B cell (primary cell): Measurements from ENCODE around the gene DUSP11. TPM values are rescaled to one million over a fixed set of nuclear protein-coding genes. Genes with fewer than 3 reads are reported as not detected.
A peak's percentile ranks its signal among the peaks of the same experiment; 100 is the strongest.

ENCODE experiments used
- ATAC-seq: fragments of 200-7000 bp; cut with Tn5 transposase; one replicate; pipeline ENCODE4 v1.10.0; 2021; ENCODE audit warnings: low read depth, mild to moderate bottlenecking, moderate number of reproducible peaks, moderate library complexity
- CTCF ChIA-PET: fragments of 350-600 bp; sonication (Branson Sonifier 250); formaldehyde crosslinking; loops from one replicate; lab custom pipeline; 2021; ENCODE audit warnings: antibody characterized with exemption, inconsistent platforms; lab: Charles Lee
- POLR2A ChIA-PET: fragments of 350-600 bp; sonication (Branson Sonifier 250); formaldehyde crosslinking; loops from one replicate; lab custom pipeline; 2021; ENCODE audit warnings: antibody characterized with exemption; lab: Charles Lee
- DNase-seq: peaks from one replicate; pipeline ENCODE4 v3.0.0; 2013
- H2AFZ ChIP-seq: 2 replicates; pipeline ENCODE4 v1.6.1; 2012; ENCODE audit warnings: mild to moderate bottlenecking, low read depth, low read length; ENCODE audit not compliant: insufficient read depth, poor library complexity, severe bottlenecking
- H3K27ac ChIP-seq, 2 donors: 1 replicate in 1 of 2; 2 replicates in 1 of 2; pipeline ENCODE4 v1.5.1; 2012 to 2013; ENCODE audit warnings: low read length in 2 of 2, mild to moderate bottlenecking in 2 of 2, moderate library complexity in 1 of 2
- H3K27me3 ChIP-seq, 4 experiments: fragments of 200-600 bp in 1 of 4; sonication (generic) in 1 of 4; replicated peaks in 1 of 4; 1 replicate in 2 of 4; 2 replicates in 2 of 4; pipeline versions ENCODE4 v1.6.1 to v1.7.0; 2013 to 2016; ENCODE audit warnings: low read length in 3 of 4, mild to moderate bottlenecking in 2 of 4, mixed read lengths in 1 of 4, moderate library complexity in 1 of 4; ENCODE audit not compliant: insufficient read depth in 4 of 4, control insufficient read depth in 3 of 4; ENCODE audit errors: control extremely low read depth in 1 of 4
- H3K36me3 ChIP-seq, 2 experiments: replicated peaks in 1 of 2; 1 replicate in 1 of 2; 2 replicates in 1 of 2; pipeline versions ENCODE4 v1.6.1 to v1.7.1; 2013; ENCODE audit warnings: low read length in 1 of 2; ENCODE audit not compliant: insufficient read depth in 2 of 2, control insufficient read depth in 1 of 2; ENCODE audit errors: control extremely low read depth in 1 of 2, extremely low read depth in 1 of 2
- H3K4me1 ChIP-seq, 2 donors: fragments of 200-600 bp in 1 of 2; sonication (generic) in 1 of 2; 1 replicate in 1 of 2; 2 replicates in 1 of 2; pipeline versions ENCODE4 v1.5.1 to v1.6.1; 2013 to 2017; ENCODE audit warnings: low read length in 2 of 2; ENCODE audit not compliant: control insufficient read depth in 2 of 2, insufficient read depth in 2 of 2
- H3K4me2 ChIP-seq: replicated peaks from 2 replicates; pipeline ENCODE3; 2012; ENCODE audit warnings: mild to moderate bottlenecking, low read depth, low read length; ENCODE audit not compliant: poor library complexity, severe bottlenecking
- H3K4me3 ChIP-seq, 5 experiments: fragments of 200-600 bp in 1 of 5; sonication (generic) in 1 of 5; 1 replicate in 3 of 5; 2 replicates in 2 of 5; pipeline versions ENCODE4 v1.5.1 to v1.7.0; 2011 to 2016; ENCODE audit warnings: low read length in 4 of 5, mild to moderate bottlenecking in 4 of 5, low read depth in 2 of 5, control low read depth in 1 of 5, moderate library complexity in 1 of 5; ENCODE audit not compliant: insufficient read depth in 1 of 5; ENCODE audit errors: control extremely low read depth in 1 of 5, extremely low read depth in 1 of 5
- H3K79me2 ChIP-seq: fragments of 200-600 bp; sonication (generic); one replicate; pipeline ENCODE4 v1.6.0; 2016; ENCODE audit warnings: low read length; ENCODE audit not compliant: control insufficient read depth, insufficient read depth
- H3K9ac ChIP-seq: fragments of 200-600 bp; sonication (generic); 2 replicates; pipeline ENCODE4 v1.6.1; 2017; ENCODE audit warnings: mild to moderate bottlenecking, low read length, moderate library complexity
- H3K9me3 ChIP-seq, 3 donors: one replicate each; pipeline versions ENCODE4 v1.6.1 to v1.7.1; 2013; ENCODE audit warnings: low read length in 2 of 3; ENCODE audit not compliant: control insufficient read depth in 2 of 3, insufficient read depth in 1 of 3; ENCODE audit errors: control extremely low read depth in 1 of 3
- H4K20me1 ChIP-seq: 2 replicates; pipeline ENCODE4 v1.6.0; 2012; ENCODE audit warnings: mild to moderate bottlenecking, low read length; ENCODE audit not compliant: insufficient read depth, control insufficient read depth, poor library complexity, severe bottlenecking
- H3K27ac Mint-ChIP-seq: one replicate; pipeline ENCODE4 v1.8.0; 2021; ENCODE audit warnings: mixed read lengths
- H3K27me3 Mint-ChIP-seq: one replicate; pipeline ENCODE4 v1.8.0; 2021; ENCODE audit warnings: mixed read lengths
- H3K4me1 Mint-ChIP-seq: one replicate; pipeline ENCODE4 v1.8.0; 2021; ENCODE audit warnings: mixed read lengths
- H3K4me3 Mint-ChIP-seq: one replicate; pipeline ENCODE4 v1.8.0; 2021; ENCODE audit warnings: mixed read lengths
- H3K9me3 Mint-ChIP-seq: one replicate; pipeline ENCODE4 v1.8.0; 2022; ENCODE audit warnings: mixed read lengths; ENCODE audit not compliant: insufficient read depth
- EZH2 ChIP-seq: IDR thresholded peaks from 2 replicates; pipeline ENCODE4 v1.6.1; 2012; ENCODE audit warnings: borderline replicate concordance, low read depth, mild to moderate bottlenecking, moderate library complexity, low read length; ENCODE audit not compliant: insufficient read depth, poor library complexity, severe bottlenecking
- WGBS: methylation state at CpG from one replicate; pipeline ENCODE4 v1.1.5; 2013; ENCODE audit warnings: missing lambda C conversion rate; ENCODE audit not compliant: insufficient coverage; 5-methylcytosine and 5-hydroxymethylcytosine counted together
- intact Hi-C: fragments of 100-400 bp; cut with micrococcal nuclease; formaldehyde crosslinking; loops from one replicate; pipeline ENCODE4 v1.10.0; 2022
- polyA plus RNA-seq: library from polyadenylated mRNA; depleted of rRNA; stranded (reverse); fragments of >200 nt; gene quantifications from 2 replicates; pipeline ENCODE4 v1.2.3, GENCODE V29; 2012
- total RNA-seq, 2 donors: library from RNA; stranded (reverse); fragments of 120-200 nt in 1 of 2; gene quantifications; 1 replicate in 1 of 2; 2 replicates in 1 of 2; pipeline versions ENCODE4 v1.2.3 to v1.2.4, GENCODE V29; 2013 to 2022
- TF ChIP-seq, protein P1 (sequence below): fragments of 200-600 bp; IDR thresholded peaks from one replicate; pipeline ENCODE4 v1.8.0; 2022; ENCODE audit warnings: antibody characterized with exemption, mild to moderate bottlenecking

The DUSP11 gene
- total and polyA plus RNA-seq, 2 donors (not counting 1 experiment from before 2014, with no cell fraction given), result 16.0 to 42.2 TPM

DNA sequence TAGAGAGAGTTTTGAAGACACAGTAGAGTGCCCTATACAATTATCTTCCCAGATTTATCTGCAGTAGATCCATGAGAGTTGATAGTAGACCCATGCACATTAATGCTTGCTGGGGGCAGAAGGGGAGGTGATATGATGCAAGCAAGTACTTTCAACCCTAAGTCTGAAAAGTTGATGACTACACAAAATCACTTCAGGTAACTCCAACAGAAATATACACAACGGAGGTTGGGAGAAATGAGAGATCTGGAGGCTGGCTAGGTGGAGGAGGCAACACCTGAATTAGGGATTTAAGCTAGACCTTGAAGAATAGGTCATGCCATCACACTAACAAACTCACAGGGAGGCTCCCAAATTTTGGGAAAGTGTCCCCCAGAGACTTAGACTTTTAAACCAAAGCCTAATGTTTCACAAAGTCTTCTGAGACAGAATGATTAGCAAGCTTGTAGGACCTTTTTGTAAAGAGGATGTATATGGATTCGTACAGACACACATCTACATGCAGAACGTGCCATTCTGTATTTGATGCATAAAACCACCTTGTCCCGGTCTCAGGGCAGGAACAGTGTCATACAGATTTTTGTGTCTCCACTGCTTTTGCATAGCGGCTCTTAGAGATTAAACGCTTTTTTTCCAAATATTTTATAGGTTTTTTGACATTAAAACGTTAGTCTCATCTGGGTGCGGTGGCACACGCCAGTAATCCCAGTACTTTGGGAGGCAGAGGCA, 47.9 kb upstream of the DUSP11 start:
- no peak for DNase-seq
- H3K27ac ChIP-seq, result peak overlapping the region in 1 of 2 donors; percentile 91
- no peaks in the 10 kb centered on the region for H3K27me3 ChIP-seq
- H3K27me3 Mint-ChIP-seq, result no peaks in the 10 kb centered on the region
- peaks cover 5% of the 10 kb centered on the region for H3K9me3 Mint-ChIP-seq
- peaks cover 40% of the 10 kb centered on the region for H3K4me1 Mint-ChIP-seq
- H2AFZ ChIP-seq, result peak overlapping the region; percentile 92
- H3K4me3 ChIP-seq, result peak overlapping the region; percentile 69 to 92 (median 78)
- intact Hi-C loops, result loop anchor here (1.0 kb wide), 6 partner anchors 48 to 564 kb away; partner anchors contain the start of genes DGUOK, DUSP11 and TPRKB
- H4K20me1 ChIP-seq, result no peaks in the 10 kb centered on the region
- ChIA-PET CTCF (interaction anchor here (0.7 to 9.1 kb wide), 24 partner anchors 14 to 761 kb away, joined by 3 to 191 read pairs (median 4); partner anchors contain the start of genes BOLA3, DUSP11, INO80B and MOB1A), POLR2A (interaction anchor here (0.5 to 1.1 kb wide), 4 partner anchors 143 to 690 kb away, joined by 3 to 8 read pairs (median 5); no protein-coding TSS in a partner anchor)
- peaks cover 19% of the 10 kb centered on the region in 2 donors for H3K4me1 ChIP-seq
- peak overlapping the region; percentile 70 for H3K4me2 ChIP-seq
- TF ChIP-seq, protein P1, sequence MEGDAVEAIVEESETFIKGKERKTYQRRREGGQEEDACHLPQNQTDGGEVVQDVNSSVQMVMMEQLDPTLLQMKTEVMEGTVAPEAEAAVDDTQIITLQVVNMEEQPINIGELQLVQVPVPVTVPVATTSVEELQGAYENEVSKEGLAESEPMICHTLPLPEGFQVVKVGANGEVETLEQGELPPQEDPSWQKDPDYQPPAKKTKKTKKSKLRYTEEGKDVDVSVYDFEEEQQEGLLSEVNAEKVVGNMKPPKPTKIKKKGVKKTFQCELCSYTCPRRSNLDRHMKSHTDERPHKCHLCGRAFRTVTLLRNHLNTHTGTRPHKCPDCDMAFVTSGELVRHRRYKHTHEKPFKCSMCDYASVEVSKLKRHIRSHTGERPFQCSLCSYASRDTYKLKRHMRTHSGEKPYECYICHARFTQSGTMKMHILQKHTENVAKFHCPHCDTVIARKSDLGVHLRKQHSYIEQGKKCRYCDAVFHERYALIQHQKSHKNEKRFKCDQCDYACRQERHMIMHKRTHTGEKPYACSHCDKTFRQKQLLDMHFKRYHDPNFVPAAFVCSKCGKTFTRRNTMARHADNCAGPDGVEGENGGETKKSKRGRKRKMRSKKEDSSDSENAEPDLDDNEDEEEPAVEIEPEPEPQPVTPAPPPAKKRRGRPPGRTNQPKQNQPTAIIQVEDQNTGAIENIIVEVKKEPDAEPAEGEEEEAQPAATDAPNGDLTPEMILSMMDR, result no peak
- no peak for TF ChIP-seq EZH2
- H3K9me3 ChIP-seq, result no peaks in the 10 kb centered on the region
- peaks cover 20% of the 10 kb centered on the region for H3K79me2 ChIP-seq
- peak overlapping the region; percentile 89 for H3K9ac ChIP-seq
- H3K4me3 Mint-ChIP-seq, result peak overlapping the region; percentile 95
- WGBS, result 77% methylated on average over 5 of the region's 9 CpGs
- peaks cover 3 to 6% of the 10 kb centered on the region in 2 experiments for H3K36me3 ChIP-seq
- peak overlapping the region; percentile 80 for H3K27ac Mint-ChIP-seq
- no peak for ATAC-seq

DNA sequence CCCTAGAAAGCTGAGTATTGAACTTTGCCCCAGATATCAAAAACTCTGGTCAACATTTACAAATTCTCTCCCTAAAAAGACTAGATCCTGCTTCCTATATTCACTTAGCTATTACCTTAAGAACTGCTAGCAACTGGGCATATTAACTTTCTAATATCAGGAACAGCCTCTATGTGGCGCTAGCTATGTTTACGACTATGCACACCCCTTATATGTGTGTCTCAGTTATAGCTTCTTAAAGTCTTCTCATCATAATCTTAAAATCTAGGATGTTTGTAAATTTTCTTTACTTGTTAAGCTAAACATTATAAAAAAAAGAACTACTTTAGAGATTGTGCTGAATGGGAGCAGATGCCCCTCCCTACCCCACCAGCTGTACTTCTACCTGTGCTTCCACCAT, 47.1 kb upstream of the DUSP11 start:
- CTCF ChIA-PET, result interaction anchor here (0.8 to 9.1 kb wide), 11 partner anchors 161 to 564 kb away, joined by 3 to 191 read pairs (median 5); partner anchors contain the start of gene MOB1A
- no peak overlapping the region for H3K27ac Mint-ChIP-seq
- peak overlapping the region; percentile 92 for H2AFZ ChIP-seq

More for the DNA sequence above, 47.1 kb upstream of the DUSP11 start:
- peaks cover 41% of the 10 kb centered on the region for H3K4me1 Mint-ChIP-seq
- POLR2A ChIA-PET, result no interaction called here
- no peaks in the 10 kb centered on the region for H3K9me3 Mint-ChIP-seq
- no peaks in the 10 kb centered on the region for H3K27me3 Mint-ChIP-seq
- no CpG with 5 or more reads among the region's 2 CpGs for WGBS
- Histone ChIP-seq H3K36me3 (peaks cover 0 to 6% of the 10 kb centered on the region in 2 experiments), H3K9ac (no peak overlapping the region), H3K79me2 (peaks cover 20% of the 10 kb centered on the region), H3K4me1 (peaks cover 19 to 23% of the 10 kb centered on the region in 2 donors), H3K27ac (no peak overlapping the region), H3K9me3 (no peaks in the 10 kb centered on the region), H3K4me2 (no peak overlapping the region), H3K4me3 (no peak overlapping the region), H4K20me1 (no peaks in the 10 kb centered on the region), H3K27me3 (no peaks in the 10 kb centered on the region)
- intact Hi-C loops, result no loop called here
- no peak for TF ChIP-seq EZH2
- TF ChIP-seq, protein P1, result peak; percentile 28
- DNase-seq, result no peak
- peak overlapping the region; percentile 95 for H3K4me3 Mint-ChIP-seq
- no peak for ATAC-seq
